Spinal cord (tissue), 10 donors: ENCODE data around the gene METTL13. TPM values are rescaled to one million over a fixed set of nuclear protein-coding genes. Genes with fewer than 3 reads are reported as not detected.

Experiments
- DNase-seq, 6 donors: peaks; one replicate each; pipeline versions ENCODE4 v3.0.0 to v3.0.0-alpha.2; 2013 to 2015; ENCODE audit warnings: low spot score in 6 of 6, low read depth in 4 of 6
- H3K27ac ChIP-seq: one replicate; pipeline ENCODE4 v1.5.1; 2013; ENCODE audit warnings: low read depth, low read length, control low read depth
- H3K27me3 ChIP-seq: one replicate; pipeline ENCODE4 v1.6.1; 2013; ENCODE audit warnings: low read length; ENCODE audit not compliant: control insufficient read depth, insufficient read depth
- H3K36me3 ChIP-seq: one replicate; pipeline ENCODE4 v1.6.1; 2013; ENCODE audit warnings: low read length; ENCODE audit not compliant: control insufficient read depth, insufficient read depth
- H3K4me1 ChIP-seq: one replicate; pipeline ENCODE4 v1.6.1; 2013; ENCODE audit warnings: low read length; ENCODE audit not compliant: control insufficient read depth, insufficient read depth
- H3K4me3 ChIP-seq: one replicate; pipeline ENCODE4 v1.5.1; 2013; ENCODE audit warnings: low read depth, low read length, control low read depth
- H3K9me3 ChIP-seq: one replicate; pipeline ENCODE4 v1.6.1; 2013; ENCODE audit warnings: low read length; ENCODE audit not compliant: control insufficient read depth, insufficient read depth
- WGBS: methylation state at CpG from one replicate; pipeline ENCODE4 v1.1.5; 2013; ENCODE audit warnings: missing lambda C conversion rate; ENCODE audit not compliant: insufficient coverage; 5-methylcytosine and 5-hydroxymethylcytosine counted together
- polyA plus RNA-seq, 2 donors: library from polyadenylated mRNA; unstranded; fragments of 120-200 nt; gene quantifications; one replicate each; pipeline ENCODE4 v1.2.1, GENCODE V29; 2013; ENCODE audit not compliant: insufficient read length in 2 of 2
- total RNA-seq, 2 donors: library from RNA; depleted of rRNA in 1 of 2; stranded (reverse); fragments of 120-200 nt in 1 of 2; fragments of >200 nt in 1 of 2; gene quantifications; one replicate each; pipeline versions ENCODE4 v1.2.3 to v1.2.4, GENCODE V29; 2013 to 2014
- donor health status: healthy.

Gene METTL13
- total and polyA plus RNA-seq, 4 donors = 19.0 to 30.8 (median 26.4) TPM

GRCh38 chr1:171787686-171788480, 6.4 kb downstream of the METTL13 start:
- whole genome bisulfite sequencing = 96% methylated on average over 12 of the region's 15 CpGs
- H3K36me3 ChIP-seq = peaks cover 51% of the 10 kb centered on the region

GRCh38 chr1:171788696-171789095, 7.2 kb downstream of the METTL13 start:
- Histone ChIP-seq H3K36me3 (peaks cover 51% of the 10 kb centered on the region), H3K4me1 (peaks cover 7% of the 10 kb centered on the region), H3K4me3 (no peak overlapping the region), H3K27me3 (no peaks in the 10 kb centered on the region), H3K27ac (no peak overlapping the region), H3K9me3 (no peaks in the 10 kb centered on the region)
- DNase-seq = no peak
- WGBS = 93% methylated on average over 4 of the region's 5 CpGs

More at GRCh38 chr1:171787686-171788480, 6.4 kb downstream of the METTL13 start:
- Histone ChIP-seq H3K4me1 (peaks cover 7% of the 10 kb centered on the region), H3K4me3 (no peak overlapping the region), H3K27me3 (no peaks in the 10 kb centered on the region), H3K27ac (no peak overlapping the region), H3K9me3 (no peaks in the 10 kb centered on the region)
- no peak for DNase-seq

GRCh38 chr1:171790318-171790717, 8.9 kb downstream of the METTL13 start:
- no peak overlapping the region for H3K27ac ChIP-seq
- no peak overlapping the region for H3K4me3 ChIP-seq
- H3K36me3 ChIP-seq = peaks cover 57% of the 10 kb centered on the region
- H3K9me3 ChIP-seq = no peaks in the 10 kb centered on the region
- WGBS = over 99% methylated on average over 6 of the region's 6 CpGs
- H3K4me1 ChIP-seq = no peaks in the 10 kb centered on the region
- DNase-seq = no peak
- H3K27me3 ChIP-seq = no peaks in the 10 kb centered on the region

GRCh38 chr1:171792656-171793369, 11.4 kb downstream of the METTL13 start:
- Histone ChIP-seq H3K27me3 (no peaks in the 10 kb centered on the region), H3K4me1 (no peaks in the 10 kb centered on the region), H3K4me3 (no peak overlapping the region), H3K27ac (no peak overlapping the region), H3K9me3 (no peaks in the 10 kb centered on the region), H3K36me3 (peaks cover 49% of the 10 kb centered on the region)
- DNase-seq = no peak
- WGBS = 93% methylated on average over 2 of the region's 7 CpGs

- WGBS = no CpG with 5 or more reads among the region's 1 CpG
- Histone ChIP-seq H3K27ac (no peak overlapping the region), H3K4me1 (no peaks in the 10 kb centered on the region), H3K4me3 (no peak overlapping the region), H3K27me3 (no peaks in the 10 kb centered on the region), H3K36me3 (peaks cover 52% of the 10 kb centered on the region), H3K9me3 (no peaks in the 10 kb centered on the region)
- no peak for DNase-seq
Observed at GRCh38 chr1:171793636-171794035, 12.2 kb downstream of the METTL13 start.

- no peak for DNase-seq
- no peaks in the 10 kb centered on the region for H3K27me3 ChIP-seq
- H3K9me3 ChIP-seq = no peaks in the 10 kb centered on the region
- no peak overlapping the region for H3K4me3 ChIP-seq
- WGBS = 100% methylated on average over 1 of the region's 4 CpGs
- H3K36me3 ChIP-seq = peaks cover 50% of the 10 kb centered on the region
- no peak overlapping the region for H3K27ac ChIP-seq
- no peaks in the 10 kb centered on the region for H3K4me1 ChIP-seq
Observed at GRCh38 chr1:171794085-171794484, 12.6 kb downstream of the METTL13 start.

GRCh38 chr1:171796592-171796991, 15.1 kb downstream of the METTL13 start:
- DNase-seq = no peak
- H3K36me3 ChIP-seq = peaks cover 34% of the 10 kb centered on the region
- H3K4me1 ChIP-seq = no peaks in the 10 kb centered on the region
- WGBS = 87% methylated on average over 5 of the region's 5 CpGs
- H3K4me3 ChIP-seq = no peak overlapping the region
- no peaks in the 10 kb centered on the region for H3K9me3 ChIP-seq
- no peaks in the 10 kb centered on the region for H3K27me3 ChIP-seq
- no peak overlapping the region for H3K27ac ChIP-seq

GRCh38 chr1:171798311-171798710, 16.9 kb downstream of the METTL13 start:
- no peaks in the 10 kb centered on the region for H3K27me3 ChIP-seq
- no peak overlapping the region for H3K4me3 ChIP-seq
- peaks cover 30% of the 10 kb centered on the region for H3K36me3 ChIP-seq
- H3K9me3 ChIP-seq = no peaks in the 10 kb centered on the region
- H3K4me1 ChIP-seq = no peaks in the 10 kb centered on the region
- DNase-seq = no peak
- H3K27ac ChIP-seq = no peak overlapping the region
- 100% methylated on average over 3 of the region's 3 CpGs for WGBS

- no peaks in the 10 kb centered on the region for H3K9me3 ChIP-seq
- no peaks in the 10 kb centered on the region for H3K4me1 ChIP-seq
- no peak overlapping the region for H3K27ac ChIP-seq
- H3K4me3 ChIP-seq = no peak overlapping the region
- H3K36me3 ChIP-seq = peaks cover 29% of the 10 kb centered on the region
- H3K27me3 ChIP-seq = no peaks in the 10 kb centered on the region
- whole genome bisulfite sequencing = 95% methylated on average over 3 of the region's 3 CpGs
- peak in 1 of 6 donors; percentile 26 for DNase-seq
Observed at GRCh38 chr1:171798765-171799164, 17.3 kb downstream of the METTL13 start.

GRCh38 chr1:171799166-171799565, 17.7 kb downstream of the METTL13 start:
- H3K9me3 ChIP-seq = no peaks in the 10 kb centered on the region
- no peaks in the 10 kb centered on the region for H3K4me1 ChIP-seq
- H3K27ac ChIP-seq = no peak overlapping the region
- no peaks in the 10 kb centered on the region for H3K27me3 ChIP-seq
- WGBS = no CpG with 5 or more reads among the region's 4 CpGs
- H3K4me3 ChIP-seq = no peak overlapping the region
- H3K36me3 ChIP-seq = peaks cover 25% of the 10 kb centered on the region
- DNase-seq = no peak
